22Rv1 (cell line): ENCODE measurements around the gene CDKN1C.

ENCODE experiments used
- H3K27ac ChIP-seq: fragments of 450-650 bp; 2 replicates; pipeline ENCODE4 v1.5.1; 2017
- ZFX ChIP-seq: fragments of 450-650 bp; IDR thresholded peaks from 2 replicates; pipeline ENCODE4 v1.6.1; 2017; ENCODE audit warnings: antibody characterized with exemption, borderline replicate concordance
- TF ChIP-seq, protein P1 (sequence below): fragments of 450-650 bp; IDR thresholded peaks from 2 replicates; pipeline ENCODE4 v1.5.1; 2017; ENCODE audit warnings: mild to moderate bottlenecking

CDKN1C gene

DNA sequence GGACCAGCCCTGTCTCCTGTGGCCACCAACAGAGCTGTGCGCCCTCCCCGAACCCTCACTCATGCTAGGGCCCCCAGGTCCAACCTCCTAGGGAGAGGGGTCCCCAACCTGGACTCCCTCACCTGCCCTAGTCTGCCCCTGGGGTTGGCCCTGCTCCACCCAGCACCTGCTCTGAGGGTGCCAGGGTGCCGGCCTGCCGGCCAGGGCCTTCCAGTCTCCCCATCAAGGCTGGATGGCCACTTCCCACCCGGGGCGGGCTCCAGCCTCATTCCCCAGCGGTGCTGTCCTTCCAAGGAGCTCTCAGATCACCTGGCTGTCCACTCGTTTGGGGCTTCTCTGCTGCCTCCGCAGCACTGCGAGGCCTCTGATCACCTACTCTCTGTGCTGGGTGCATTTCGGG is 39.1 kb downstream of the CDKN1C start:
- TF ChIP-seq ZFX = no peak
- TF ChIP-seq, protein P1, sequence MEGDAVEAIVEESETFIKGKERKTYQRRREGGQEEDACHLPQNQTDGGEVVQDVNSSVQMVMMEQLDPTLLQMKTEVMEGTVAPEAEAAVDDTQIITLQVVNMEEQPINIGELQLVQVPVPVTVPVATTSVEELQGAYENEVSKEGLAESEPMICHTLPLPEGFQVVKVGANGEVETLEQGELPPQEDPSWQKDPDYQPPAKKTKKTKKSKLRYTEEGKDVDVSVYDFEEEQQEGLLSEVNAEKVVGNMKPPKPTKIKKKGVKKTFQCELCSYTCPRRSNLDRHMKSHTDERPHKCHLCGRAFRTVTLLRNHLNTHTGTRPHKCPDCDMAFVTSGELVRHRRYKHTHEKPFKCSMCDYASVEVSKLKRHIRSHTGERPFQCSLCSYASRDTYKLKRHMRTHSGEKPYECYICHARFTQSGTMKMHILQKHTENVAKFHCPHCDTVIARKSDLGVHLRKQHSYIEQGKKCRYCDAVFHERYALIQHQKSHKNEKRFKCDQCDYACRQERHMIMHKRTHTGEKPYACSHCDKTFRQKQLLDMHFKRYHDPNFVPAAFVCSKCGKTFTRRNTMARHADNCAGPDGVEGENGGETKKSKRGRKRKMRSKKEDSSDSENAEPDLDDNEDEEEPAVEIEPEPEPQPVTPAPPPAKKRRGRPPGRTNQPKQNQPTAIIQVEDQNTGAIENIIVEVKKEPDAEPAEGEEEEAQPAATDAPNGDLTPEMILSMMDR = no peak
- no peak overlapping the region for H3K27ac ChIP-seq

DNA sequence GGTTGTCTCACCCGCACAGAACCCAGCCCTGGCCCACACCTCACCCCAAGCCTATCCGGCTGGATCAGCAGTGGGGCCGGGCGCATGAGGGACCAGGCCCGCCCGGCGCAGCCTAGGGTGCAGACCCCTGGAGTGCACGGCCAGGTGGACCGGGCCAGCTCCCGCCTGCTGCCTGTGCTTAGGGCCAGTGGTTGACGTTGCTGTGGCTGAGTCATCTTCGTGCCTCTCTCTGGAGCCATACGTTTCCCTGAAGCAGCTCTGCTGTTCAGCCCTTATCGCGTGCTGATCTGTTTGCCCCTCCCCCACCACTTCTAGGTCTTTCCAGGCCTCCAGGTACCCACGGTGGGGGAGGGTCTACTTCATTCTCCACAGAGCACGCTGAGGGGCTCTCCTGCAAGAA is 39.5 kb downstream of the CDKN1C start:
- TF ChIP-seq, protein P1 = no peak
- TF ChIP-seq ZFX = no peak
- no peak overlapping the region for H3K27ac ChIP-seq

DNA sequence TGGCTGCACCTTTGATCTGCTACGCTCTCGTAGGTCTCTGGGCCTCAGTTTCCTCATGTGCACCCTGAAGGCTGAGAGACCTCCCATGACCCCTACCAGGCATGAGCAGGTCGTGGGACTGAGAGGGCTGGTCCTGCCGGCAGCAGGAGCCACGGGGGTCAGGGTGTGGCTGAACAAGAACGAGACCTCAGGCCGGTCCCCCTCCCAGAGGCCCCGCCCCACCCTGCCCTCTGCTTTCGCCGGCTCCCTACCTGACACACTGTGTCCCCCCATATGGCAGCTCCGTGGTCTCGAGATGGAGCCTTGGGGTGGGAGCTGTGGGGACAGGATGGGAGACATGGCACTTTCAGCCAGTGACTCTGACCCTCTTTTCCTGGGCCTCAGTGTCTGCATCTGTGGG is 40.6 kb downstream of the CDKN1C start:
- no peak overlapping the region for H3K27ac ChIP-seq
- no peak for TF ChIP-seq ZFX
- TF ChIP-seq, protein P1 = no peak

DNA sequence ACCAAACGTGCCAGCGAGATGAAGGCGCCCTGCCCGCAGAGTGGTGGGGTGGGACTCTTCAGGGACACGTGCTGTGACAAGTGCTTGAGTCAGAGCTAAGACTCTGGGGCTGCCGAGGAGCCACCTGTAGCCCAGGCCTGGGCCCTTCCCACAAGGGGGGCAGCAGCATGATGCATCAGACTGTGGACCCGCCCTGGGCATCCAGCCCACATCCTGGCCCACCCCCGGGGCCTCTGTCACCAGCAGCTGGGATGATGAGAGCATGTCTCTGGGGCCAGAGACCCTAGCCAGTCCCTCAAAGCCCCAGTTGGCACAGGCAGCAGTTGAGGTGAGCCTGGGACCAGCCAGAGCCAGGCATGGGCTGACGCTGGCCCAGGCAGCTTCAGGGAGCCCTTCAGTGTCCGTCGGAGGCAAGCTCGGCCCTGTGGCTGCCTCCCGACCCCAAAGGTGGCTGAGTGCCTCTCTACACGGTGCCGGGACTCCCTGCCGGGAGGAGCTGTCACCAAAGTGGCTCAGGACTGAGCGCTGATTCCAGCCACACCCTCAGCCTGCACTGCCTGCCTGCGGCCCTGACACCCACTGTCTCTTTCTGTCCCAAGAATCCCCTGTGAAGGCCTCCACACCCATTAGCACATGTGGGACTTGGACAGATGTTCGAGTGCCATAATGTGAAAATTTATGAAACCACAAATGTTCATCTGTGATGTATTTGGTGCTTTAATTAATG is 41.3 kb downstream of the CDKN1C start:
- TF ChIP-seq ZFX = no peak
- TF ChIP-seq, protein P1 = no peak
- no peak overlapping the region for H3K27ac ChIP-seq

DNA sequence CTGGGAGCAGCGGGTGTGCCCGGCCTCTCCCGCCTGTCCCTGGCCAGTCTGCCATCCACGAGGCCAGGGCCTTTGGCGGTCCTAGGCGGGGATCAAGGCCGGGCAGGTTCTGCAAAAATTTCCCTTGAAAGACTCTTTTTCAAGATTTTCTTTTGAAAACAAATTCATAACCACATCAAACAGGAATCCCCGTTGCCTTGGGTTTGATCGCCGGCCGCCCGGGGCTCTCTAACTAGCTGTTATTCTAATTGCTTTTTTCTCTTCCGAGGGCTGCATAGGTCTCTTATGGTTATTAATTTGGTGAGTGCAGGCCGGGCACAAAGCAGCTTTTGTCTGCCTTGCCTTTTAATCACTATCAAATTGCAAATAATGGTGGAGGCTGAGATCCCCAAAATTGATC is 42.0 kb downstream of the CDKN1C start:
- TF ChIP-seq, protein P1 = no peak
- no peak for TF ChIP-seq ZFX
- no peak overlapping the region for H3K27ac ChIP-seq

DNA sequence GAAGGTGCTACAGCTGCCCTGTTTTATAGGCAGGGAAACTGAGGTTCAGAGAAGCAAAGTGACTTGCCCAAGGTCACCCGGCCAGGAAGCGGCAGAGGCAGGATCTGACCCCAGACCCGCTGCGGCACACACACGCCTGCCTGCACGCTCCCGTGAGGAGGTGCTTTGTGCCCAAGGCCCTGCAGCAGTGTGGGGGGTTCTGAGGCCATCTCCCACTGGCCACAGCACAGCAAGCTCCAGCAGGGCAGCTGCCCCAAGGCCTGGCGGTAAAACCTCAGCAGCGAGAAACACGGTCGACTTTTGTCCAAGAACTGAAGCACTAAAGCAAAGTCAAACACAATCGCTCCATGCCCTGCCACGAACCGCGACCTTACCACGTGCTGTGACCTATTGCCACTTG is 42.7 kb downstream of the CDKN1C start:
- H3K27ac ChIP-seq = no peak overlapping the region
- TF ChIP-seq, protein P1 = no peak
- TF ChIP-seq ZFX = no peak

DNA sequence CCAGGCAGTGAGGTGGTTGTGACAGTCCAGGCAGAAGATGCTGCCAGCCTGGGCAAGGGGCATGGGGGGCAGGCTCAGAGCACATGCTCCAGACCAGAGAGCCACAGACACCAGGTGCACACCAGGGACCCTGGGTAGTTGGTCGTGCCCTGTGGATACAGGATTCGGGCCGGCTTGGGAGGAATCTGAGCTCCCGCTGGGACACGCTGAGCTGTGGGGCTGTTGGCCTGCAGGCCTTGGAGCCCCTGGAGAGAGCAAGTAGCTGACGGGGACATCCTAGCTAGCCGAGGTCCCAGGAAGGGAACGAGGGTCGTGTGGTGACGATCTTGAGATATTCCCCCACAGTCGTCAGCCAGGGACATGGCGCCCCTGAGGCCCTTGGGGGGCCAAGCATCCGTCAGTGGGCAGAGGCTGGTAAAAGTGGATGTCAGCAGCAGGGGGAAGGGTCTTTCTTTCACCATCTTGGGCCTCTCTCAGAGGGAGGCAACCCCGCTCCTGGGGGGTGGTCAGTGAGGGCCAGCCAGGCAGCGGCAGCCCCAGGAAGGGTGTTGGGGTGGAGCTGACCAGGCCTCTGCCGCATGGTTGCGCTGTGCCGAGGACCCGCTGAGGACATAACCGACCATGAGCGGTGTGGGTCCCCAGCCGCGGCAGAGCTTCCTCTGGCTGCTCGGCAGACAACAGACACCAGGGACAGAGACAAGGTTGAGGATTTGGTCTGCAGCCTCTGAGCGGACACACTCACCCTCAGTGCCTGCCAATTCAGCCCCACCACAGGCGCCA is 44.0 kb downstream of the CDKN1C start:
- H3K27ac ChIP-seq = no peak overlapping the region
- no peak for TF ChIP-seq ZFX
- TF ChIP-seq, protein P1 = no peak
